Smooth muscle cell of the brain vasculature (primary cell): ENCODE data around the gene ABCA9.

Source experiments
- DNase-seq: peaks from one replicate; pipeline ENCODE4 v3.0.0-alpha.2; 2012; ENCODE audit warnings: low read depth, low spot score

The ABCA9 gene

GRCh38 chr17:69065113-69065512, 4.4 kb upstream of the ABCA9 start:
- DNase-seq, result no peak

- DNase-seq, result no peak
These were observed 3.7 kb upstream of the ABCA9 start for GRCh38 chr17:69064476-69064875.

GRCh38 chr17:69064001-69064400, 3.3 kb upstream of the ABCA9 start:
- no peak for DNase-seq

- no peak for DNase-seq
These were observed 2.3 kb upstream of the ABCA9 start for GRCh38 chr17:69062860-69063581.

GRCh38 chr17:69061721-69062556, 1.2 kb upstream of the ABCA9 start:
- no peak for DNase-seq

GRCh38 chr17:69059458-69060175, 1.1 kb downstream of the ABCA9 start:
- DNase-seq, result no peak

GRCh38 chr17:69058165-69058564, 2.6 kb downstream of the ABCA9 start:
- no peak for DNase-seq

GRCh38 chr17:69057280-69057679, 3.4 kb downstream of the ABCA9 start:
- DNase-seq, result no peak

- no peak for DNase-seq
These were observed 4.4 kb downstream of the ABCA9 start for GRCh38 chr17:69056179-69056823.

- DNase-seq, result no peak
These were observed 5.4 kb downstream of the ABCA9 start for GRCh38 chr17:69055334-69055733.

GRCh38 chr17:69050999-69051775, 9.5 kb downstream of the ABCA9 start:
- peak; percentile 33 for DNase-seq

GRCh38 chr17:69048634-69049033, 12.1 kb downstream of the ABCA9 start:
- no peak for DNase-seq

GRCh38 chr17:69047368-69048263, 13.1 kb downstream of the ABCA9 start:
- no peak for DNase-seq

- no peak for DNase-seq
These were observed 14.5 kb downstream of the ABCA9 start for GRCh38 chr17:69046121-69046807.

- DNase-seq, result no peak
These were observed 15.1 kb downstream of the ABCA9 start for GRCh38 chr17:69045646-69046045.

GRCh38 chr17:69044371-69044770, 16.4 kb downstream of the ABCA9 start:
- DNase-seq, result no peak

- DNase-seq, result no peak
These were observed 17.5 kb downstream of the ABCA9 start for GRCh38 chr17:69043098-69043734.

- no peak for DNase-seq
These were observed 18.4 kb downstream of the ABCA9 start for GRCh38 chr17:69042308-69042707.

GRCh38 chr17:69031839-69032238, 28.9 kb downstream of the ABCA9 start:
- DNase-seq, result no peak
